Activated CD8-positive, alpha-beta memory T cell treated with anti-CD3 and anti-CD28 coated beads for 24 hours (primary cell): Measurements from ENCODE around the gene PLCL2.
"Not testable (repeated sequence)": the region's sequence is repeated elsewhere in the genome, so short reads cannot be mapped to it uniquely, and the experiment has no call there.

ENCODE experiments used
- DNase-seq: peaks from one replicate; pipeline ENCODE4 v3.0.0-alpha.2; 2020

The PLCL2 gene

DNA sequence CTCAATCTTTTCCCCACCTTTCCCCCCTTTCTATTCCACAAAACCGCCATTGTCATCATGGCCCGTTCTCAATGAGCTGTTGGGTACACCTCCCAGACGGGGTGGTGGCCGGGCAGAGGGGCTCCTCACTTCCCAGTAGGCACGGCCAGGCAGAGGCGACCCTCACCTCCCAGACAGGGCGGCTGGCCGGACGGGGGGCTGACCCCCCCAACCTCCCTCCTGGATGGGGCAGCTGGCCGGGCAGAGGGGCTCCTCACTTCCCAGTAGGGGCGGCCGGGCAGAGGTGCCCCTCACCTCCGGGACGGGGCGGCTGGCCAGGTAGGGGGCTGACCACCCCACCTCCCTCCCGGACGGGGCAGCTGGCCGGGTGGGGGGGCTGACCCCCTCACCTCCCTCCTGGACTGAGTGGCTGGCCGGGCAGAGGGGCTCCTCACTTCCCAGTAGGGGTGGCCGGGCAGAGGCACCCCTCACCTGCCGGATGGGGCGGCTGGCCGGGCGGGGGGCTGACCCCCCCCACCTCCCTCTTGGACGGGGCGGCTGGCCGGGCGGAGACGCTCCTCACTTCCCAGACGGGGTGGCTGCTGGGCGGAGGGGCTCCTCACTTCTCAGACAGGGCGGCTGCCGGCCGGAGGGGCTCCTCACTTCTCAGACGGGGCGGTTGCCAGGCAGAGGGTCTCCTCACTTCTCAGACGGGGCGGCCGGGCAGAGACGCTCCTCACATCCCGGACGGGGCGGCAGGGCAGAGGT is 95.2 kb downstream of the PLCL2 start:
- DNase-seq, result not testable (repeated sequence)

DNA sequence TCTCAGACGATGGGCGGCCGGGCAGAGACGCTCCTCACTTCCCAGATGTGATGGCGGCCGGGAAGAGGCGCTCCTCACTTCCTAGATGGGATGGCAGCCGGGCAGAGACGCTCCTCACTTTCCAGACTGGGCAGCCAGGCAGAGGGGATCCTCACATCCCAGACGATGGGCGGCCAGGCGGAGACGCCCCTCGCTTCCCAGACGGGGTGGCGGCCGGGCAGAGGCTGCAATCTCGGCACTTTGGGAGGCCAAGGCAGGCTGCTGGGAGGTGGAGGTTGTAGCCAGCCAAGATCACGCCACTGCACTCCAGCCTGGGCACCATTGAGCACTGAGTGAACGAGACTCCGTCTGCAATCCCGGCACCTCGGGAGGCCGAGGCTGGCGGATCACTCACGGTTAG is 95.8 kb downstream of the PLCL2 start:
- DNase-seq, result not testable (repeated sequence)

DNA sequence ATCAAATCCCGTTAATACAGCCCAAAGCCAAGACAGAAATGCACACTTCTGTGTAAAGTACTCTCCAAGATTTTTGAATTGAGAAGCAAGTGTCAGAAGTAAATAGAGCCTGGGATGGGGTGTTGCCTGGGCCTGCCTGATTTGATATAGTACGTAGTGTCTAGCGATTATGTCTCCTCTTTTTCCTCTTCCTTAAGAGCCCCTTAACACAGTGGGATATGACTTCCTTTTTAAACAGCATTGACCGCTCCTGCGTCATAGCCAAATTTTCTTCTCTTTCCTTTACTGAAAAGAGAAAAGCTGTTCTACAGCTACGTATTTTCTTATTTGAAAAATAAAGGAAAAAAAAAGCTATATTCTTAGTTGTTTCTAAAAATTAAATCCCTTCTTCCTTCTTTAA is 97.7 kb downstream of the PLCL2 start:
- no peak for DNase-seq

DNA sequence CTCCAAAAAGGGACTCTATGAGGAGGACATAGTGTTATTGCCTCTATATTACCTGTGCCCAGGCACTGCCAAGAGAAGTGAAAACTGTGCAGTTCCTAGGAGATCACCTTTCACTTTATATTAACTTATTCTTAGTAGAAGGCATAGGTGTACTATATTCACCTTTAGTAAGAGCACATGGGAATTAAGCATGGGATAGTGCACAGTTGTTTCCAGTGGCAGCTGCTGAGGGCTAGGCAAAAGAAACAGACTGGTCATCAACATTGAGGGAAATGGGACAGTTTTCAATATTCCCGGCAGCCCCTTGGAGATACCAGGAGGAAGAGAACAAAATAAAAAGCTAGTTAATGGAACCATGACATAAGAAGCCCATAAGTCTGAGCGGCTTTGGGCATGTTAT is 100.9 kb downstream of the PLCL2 start:
- no peak for DNase-seq

DNA sequence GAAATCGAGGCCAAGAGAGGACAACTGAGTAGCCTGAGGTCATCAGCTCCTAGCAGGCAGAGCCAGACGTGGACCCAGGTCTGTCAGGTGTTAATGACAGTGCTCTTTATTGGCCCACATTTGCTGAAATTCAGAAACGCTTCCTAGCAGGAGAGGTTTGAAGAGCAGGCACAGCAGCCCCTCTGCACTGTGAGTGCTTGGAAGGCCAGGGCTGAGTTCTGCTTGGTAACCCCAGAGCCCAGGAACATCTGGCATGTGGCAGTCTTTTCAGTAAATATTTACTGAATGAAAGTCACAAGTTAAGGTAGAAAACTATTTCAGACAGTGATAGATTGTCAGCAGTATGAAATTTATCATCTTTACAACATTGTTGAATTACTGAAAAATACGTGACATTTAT is 102.4 kb downstream of the PLCL2 start:
- no peak for DNase-seq

DNA sequence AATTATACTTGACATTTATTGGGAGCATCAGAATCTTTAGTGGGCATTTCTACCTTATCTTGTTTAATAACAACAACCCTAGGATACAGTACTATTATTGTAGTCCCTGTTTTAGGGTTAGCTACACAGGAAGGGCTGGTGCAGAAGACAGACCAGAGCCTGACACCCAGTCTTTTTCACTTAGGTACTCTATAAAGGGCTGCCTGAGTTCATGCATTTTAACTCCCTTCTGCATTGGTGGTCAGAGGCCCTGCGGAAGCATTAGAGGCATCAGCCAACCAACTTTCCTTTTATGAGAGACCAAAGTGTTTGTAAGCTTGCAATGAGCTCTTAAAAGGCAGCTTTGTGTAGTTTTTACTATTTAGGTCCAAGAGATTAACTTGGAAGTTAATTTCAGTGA is 105.4 kb downstream of the PLCL2 start:
- no peak for DNase-seq

DNA sequence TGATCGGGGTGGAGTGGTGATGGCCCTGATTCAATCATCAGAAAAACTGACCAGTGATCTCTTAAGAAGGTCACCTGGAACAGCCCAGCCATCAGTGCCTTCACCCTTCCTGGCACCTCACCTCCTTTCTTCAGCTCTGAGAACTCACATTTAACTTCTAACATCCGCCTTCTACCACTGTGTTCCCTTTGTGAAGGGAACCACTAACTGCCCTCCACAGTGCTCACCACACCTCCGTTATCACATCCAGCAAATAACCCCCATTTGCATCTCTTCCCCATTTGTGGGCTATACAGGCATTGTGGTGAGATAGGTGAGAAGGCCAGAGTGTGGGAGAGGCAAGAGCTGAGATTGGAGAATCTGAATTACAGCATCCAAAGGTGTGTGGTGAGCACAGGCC is 107.4 kb downstream of the PLCL2 start:
- DNase-seq, result no peak

DNA sequence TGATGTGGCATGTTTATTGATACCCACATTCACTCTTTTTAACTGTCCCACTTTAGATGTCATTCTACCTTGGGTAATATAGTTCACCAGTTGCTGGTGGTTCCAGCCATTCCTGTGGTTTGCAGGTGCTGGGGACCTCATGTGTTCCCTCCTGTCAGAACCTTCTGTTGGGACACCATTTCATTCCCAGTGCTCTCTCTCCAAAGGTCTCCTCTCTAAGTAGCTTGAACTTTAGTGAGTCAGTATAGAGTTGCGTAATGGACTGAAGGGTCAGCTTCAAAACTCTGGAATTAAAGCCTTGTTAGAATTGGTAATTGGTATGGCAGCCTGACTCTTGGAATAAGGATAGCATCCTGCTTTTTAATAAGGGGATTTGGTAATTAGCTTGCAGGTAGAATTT is 108.5 kb downstream of the PLCL2 start:
- no peak for DNase-seq

DNA sequence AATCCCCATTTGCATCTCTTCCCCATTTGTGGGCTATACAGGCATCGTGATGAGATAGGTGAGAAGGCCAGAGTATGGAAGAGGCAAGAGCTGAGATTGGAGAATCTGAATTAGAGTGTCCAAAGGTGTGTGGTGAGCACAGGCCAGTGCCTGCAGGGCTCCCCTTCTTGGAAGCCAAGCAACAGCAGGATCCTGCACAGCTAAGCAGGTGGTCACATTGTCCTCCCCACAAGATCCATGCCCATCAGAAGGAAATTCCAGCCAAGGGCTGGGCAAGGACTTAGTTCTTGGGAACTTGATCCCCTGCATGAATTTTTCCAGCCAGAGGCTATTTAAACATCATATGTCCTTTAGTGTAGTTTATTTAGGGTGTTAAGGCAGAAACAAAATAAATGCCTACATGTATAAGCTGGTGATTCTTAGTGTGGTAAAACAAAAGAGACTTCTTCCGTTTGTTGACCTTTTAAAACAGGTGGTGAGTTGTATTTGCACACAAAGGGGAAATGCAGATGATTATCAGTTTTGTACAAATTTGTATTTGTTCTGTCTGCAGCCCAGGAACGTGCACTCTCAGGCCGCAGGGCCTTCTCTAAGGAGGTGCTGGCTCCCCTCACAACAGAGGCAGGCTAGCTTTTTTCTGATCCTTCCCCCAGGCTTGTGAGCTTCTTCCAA is 110.2 kb downstream of the PLCL2 start:
- DNase-seq, result no peak

DNA sequence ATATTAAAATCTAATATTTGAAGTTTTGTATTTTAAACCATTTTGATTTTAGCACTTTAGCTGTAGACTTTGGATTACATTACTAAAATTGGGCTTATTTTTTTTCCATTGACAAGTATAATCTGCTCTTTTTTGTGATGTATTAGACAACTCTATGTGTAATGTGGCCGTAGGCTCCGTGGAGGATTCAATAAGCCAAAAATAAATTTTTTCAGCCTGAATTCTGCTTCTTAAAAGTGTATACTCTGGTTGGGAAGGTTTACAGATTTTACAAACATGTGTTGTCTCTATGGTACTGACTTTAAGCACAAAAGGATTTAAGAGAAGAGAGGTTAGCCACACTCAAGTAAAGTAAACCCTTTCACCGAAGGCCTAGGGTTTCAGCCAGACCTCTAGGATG is 110.8 kb downstream of the PLCL2 start:
- no peak for DNase-seq

DNA sequence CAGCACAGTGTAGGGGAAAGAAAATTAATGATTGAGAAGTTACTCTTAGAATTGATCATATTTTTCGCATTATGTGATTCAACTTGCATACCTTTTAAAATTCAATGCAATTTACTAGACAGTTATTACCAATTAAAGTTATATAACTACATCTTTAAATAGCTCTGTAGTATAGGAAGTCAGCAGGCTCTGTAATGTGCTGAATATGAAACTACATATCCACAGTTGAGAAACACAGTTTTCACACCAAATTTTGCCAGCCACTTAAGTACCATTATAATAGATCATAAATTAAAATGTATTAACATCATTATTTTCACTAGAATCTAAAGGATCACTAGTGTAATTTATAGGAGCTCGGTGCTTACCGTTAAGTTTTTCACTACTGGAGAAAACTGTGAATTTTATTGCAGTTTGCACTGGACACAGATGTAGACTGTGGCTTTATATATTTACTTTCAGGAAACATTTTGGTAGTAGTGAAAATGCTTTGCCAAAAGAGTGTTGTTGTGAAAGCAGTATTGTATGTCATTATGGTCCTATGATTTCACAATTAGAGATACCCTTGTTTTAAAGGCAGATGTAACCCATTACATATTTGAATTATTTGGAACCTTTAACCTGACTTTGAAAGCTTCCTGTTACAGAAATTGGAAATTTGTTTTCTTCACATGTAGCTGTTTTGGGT is 113.6 kb downstream of the PLCL2 start:
- no peak for DNase-seq

DNA sequence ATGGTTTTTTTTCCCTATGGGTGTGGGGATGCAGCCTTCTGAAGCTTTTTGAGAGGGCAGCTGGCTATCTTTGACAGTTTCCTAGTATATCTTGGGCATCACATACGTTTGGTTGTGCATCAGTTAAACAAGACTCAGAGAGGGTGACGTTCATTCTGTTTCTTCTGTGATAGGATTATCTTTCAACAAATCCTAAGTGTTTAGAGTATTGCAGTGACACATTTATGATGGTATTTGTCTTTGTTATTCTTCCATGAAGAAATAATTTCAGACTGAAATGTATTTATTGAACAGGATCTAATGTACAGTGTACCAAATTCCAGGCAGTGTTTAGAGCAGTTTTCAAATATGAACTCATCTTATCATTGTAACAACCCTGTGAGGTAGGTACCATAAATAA is 114.4 kb downstream of the PLCL2 start:
- DNase-seq, result no peak

DNA sequence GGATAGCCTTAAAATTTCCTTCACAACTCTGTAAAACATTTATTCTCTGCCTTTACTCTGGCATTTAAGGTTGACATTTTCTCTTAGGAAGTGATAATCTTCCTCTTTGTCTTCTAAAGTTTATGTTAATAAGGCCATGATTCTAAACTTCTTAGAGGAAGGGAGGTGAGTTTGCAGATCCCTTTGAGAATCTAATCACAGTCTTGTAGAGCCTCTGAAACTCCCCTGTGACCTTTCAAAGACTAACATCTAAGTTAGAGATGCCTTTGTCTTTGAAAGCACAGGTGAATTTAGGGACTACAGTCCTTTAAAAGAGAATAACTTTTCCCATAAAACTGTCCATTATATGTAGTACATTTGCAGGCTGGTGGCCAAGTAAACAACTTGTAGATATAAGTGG is 115.1 kb downstream of the PLCL2 start:
- DNase-seq, result no peak

DNA sequence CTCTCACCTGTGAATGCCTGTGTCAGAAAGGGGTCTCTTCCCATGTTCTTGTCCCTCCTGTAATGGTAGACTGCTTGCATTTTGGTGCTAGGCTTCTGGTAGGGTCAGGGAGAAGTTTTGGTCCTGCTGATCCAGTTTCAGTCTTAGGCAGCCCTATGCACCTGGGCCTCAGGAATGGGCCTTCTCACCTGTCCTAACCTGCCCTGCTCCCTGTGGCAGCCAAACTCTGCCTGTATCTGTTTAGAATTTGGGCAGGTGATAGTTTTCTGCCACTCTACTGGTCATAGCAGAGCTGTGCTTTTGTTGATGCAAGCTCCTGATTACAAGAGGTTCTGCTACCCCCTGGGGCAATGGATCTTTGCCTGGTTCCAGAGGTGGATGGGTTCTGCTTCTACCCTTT is 118.7 kb downstream of the PLCL2 start:
- DNase-seq, result no peak

DNA sequence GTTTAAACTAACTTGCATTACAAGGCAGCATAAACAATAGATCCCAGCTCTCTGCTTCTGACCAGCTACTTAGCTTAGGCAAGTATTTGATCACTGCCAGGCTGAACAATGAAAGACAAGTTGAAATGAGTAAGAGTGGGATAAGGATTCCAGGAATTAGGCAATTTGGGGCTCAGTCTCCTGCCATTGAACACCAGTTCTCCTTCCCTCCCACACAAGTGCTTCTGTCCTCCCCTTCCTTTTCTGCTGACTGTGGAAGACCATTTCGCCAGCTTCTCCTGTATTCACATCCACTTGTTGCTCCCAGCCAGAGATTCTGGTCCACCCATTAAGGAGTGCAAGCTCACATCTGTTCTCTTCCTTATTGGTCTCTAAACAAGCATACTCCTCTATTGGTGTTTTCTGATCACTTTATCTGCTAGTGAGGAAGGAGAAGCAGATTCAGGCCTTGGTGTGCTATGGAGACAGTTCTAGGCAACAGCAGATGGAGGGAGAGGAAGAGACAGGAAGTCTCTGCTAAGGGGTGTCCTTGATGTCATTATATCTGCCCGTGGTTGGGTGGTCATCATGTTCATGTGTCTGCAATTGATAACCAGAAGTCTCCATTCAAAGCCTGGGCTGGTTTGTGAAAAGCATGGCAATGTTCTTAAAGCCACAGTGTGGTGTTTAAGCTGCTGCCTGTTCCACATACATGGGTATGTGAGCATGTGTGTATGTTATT is 121.5 kb downstream of the PLCL2 start:
- DNase-seq, result no peak

DNA sequence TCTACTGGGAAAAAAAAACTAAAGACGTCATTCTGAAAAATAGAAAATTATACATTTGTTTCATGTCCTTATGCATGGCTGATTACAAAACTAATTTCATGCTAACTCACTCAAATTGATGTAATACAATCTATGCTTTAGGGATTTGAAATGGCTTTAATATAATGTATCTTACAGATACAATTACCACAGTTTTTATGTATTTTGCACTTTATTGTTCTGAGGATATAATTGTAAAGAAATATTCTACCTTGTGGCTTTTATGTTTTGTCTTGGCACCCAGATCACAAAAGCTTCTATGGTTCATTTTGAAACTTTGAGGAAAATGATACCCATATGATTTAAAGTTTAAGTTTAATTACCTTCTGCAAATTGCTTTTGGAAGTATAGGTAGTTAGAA is 122.5 kb downstream of the PLCL2 start:
- DNase-seq, result no peak

DNA sequence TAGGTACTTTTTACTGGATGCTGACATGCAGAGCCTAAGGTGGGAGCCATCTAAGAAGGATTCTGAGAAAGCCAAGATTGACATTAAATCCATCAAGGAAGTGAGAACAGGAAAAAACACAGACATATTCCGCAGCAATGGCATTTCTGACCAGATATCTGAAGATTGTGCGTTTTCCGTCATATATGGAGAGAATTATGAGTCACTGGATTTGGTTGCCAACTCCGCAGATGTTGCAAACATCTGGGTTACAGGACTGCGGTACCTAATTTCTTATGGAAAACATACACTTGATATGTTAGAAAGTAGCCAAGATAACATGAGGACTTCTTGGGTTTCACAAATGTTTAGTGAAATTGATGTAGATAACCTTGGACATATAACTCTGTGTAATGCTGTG is 125.1 kb downstream of the PLCL2 start:
- DNase-seq, result no peak

DNA sequence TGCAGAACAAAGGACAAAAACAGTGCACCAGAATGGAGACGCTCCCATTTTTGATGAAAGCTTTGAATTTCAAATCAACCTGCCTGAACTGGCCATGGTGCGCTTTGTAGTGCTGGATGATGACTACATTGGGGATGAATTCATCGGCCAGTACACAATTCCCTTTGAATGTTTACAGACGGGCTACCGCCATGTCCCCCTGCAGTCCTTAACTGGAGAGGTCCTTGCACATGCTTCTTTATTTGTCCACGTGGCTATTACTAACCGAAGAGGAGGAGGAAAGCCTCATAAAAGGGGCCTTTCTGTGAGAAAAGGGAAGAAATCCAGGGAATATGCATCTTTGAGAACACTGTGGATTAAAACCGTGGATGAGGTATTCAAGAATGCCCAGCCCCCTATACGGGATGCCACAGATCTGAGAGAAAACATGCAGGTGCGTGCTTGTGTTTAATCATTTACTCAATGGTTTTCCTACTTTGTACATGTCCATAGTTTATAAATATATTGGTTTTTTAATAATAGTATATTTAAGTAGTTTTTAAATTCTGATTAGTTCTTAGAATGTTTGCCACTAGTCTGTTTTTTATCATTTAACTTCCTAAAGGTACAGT is 127.1 kb downstream of the PLCL2 start:
- DNase-seq, result no peak

DNA sequence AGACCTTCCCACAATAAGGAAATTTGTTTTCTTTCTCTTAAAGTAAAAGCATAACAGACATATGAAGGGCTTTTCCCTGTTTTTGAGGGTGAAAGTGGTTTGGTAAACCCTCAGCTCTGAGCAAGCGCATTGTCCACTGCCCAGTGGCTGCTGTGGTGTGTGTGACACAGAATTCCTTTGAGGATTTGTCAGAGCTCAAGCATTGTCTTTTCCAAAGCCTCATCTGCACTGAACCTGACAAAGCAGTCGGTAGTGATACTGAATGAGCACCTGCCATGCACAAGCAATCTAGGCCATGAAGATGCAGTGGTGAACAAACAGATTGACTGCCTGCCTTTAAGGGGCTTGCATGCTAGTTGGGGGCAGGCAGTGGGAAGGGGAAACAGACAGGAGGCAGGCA is 128.3 kb downstream of the PLCL2 start:
- DNase-seq, result no peak

DNA sequence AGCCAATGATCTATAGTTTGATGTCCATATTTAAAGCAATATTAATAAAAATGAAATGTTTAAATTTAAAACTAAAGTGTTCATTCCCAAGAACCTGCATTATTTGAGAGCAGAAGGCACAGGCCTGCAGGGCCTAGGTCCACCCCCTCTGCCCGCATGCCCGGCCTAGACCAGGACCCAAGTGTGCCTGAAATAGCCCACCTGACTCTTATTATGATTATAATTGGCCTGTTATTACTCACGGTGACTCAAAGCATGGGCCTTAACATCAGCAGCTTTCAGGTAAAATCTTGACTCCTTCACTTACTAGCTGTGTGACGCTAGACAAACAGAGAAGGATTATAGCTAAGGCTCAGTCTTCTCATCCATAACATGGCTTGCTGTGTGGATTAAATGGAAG is 128.8 kb downstream of the PLCL2 start:
- DNase-seq, result no peak

DNA sequence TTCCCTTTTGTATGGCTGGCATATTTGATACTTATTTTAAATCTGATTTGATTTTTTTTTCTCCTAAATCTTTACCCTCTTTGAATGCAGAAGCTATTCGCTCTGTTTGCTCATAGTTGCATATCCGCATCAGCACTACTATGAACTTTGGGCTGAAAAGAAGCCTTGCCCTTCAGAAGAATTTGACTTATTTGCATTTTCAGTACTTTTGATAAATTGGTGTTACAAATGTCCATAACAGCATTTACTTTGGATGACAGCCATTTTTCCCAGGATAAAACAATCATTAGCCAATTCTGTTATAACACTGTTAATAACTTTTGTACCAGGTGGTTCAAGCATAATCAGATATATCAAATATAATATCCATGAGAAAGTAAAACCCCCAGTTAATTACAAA is 129.5 kb downstream of the PLCL2 start:
- DNase-seq, result no peak

DNA sequence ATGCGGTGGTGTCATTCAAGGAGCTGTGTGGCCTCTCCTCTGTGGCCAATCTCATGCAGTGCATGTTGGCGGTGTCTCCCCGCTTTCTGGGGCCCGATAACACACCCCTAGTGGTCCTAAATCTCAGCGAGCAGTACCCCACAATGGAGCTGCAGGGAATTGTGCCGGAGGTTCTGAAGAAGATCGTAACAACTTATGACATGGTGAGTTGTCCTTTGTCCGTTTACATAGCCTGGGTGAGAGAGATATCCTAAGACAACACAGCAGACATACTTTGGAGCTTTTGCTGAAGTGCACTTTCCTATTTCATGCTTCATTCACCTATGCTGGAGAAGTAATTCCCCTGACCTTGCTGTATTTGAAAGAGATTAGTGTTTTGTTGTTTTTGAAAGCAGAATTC is 130.0 kb downstream of the PLCL2 start:
- DNase-seq, result no peak

DNA sequence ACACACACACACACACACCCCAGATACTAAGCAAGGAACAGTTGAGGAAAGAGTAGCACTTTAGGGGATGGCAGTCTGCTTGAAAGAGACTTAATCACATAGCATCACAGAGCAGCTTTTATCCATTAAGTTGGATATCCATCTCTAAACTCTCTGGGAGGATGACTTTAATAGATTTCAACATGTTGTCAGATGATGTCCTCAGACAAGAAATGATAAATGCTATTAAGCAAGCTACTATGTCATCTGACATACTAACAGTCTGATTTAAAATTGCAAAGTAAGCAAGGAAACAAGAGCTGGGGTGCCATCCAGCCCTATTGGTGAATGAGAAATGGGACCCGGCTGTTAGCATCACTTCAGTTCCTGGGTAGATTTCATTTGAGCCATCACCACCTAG is 136.9 kb downstream of the PLCL2 start:
- no peak for DNase-seq
